ENCODE data around the gene FAU.
"Not testable (repeated sequence)": the region's sequence is repeated elsewhere in the genome, so short reads cannot be mapped to it uniquely, and the experiment has no call there.

The FAU gene

DNA sequence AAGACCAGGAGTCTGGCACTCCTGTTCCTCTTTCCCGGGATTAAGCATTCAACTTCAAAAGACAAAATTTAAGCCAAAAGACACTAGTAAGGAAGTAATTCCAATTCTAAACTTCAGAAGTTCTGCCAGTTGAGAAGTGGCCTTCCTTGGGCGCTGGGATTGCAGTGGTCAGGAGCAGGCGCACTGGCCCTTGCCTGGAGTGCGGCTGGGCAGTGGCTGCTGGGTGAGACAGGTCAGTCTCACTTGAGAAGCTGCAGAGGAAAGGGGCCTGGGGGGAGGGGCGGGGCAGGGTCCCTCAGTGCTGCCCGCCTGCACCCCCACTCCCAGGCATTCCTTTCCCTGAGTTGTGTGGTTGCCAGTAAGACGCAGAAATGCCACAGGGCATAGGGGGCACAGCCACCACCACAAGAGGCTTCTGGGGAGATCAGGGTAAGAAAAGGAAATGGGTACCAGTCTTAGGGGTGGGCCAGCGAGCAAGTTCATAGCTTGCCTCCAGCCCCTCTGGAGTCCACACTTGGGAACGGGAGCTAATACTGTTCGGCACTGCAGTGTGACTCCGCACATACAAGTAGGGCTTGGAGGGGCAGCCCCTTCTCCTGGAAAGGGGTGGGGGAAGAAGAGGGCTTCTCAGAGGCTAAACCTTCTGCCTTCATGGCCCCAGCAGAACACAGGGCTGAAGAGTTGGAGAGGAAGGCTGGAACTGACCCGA lies 5.7 kb upstream of the FAU start:
- H3K27ac ChIP-seq (ENCODE audit: low read length) = no peak overlapping the region
- no peaks in the 10 kb centered on the region for H3K9me3 ChIP-seq (ENCODE audit: control insufficient read depth, low read depth, low read length)
- H3K4me1 ChIP-seq (ENCODE audit: control insufficient read depth, low read depth, low read length) = peaks cover 3% of the 10 kb centered on the region
- H3K9ac ChIP-seq (ENCODE audit: low read length) = no peak overlapping the region
- no peak overlapping the region for H3K4me3 ChIP-seq (ENCODE audit: low read length)
- H3K27me3 ChIP-seq (ENCODE audit: control insufficient read depth, insufficient read depth, low read length) = no peaks in the 10 kb centered on the region
- peaks cover 55% of the 10 kb centered on the region for H3K36me3 ChIP-seq (ENCODE audit: control insufficient read depth, low read depth, low read length)

GRCh38 chr11:65126624-65127274 lies 4.8 kb upstream of the FAU start:
- Histone ChIP-seq H3K27me3 (ENCODE audit: control insufficient read depth, insufficient read depth, low read length) (no peaks in the 10 kb centered on the region), H3K9me3 (ENCODE audit: control insufficient read depth, low read depth, low read length) (no peaks in the 10 kb centered on the region), H3K4me1 (ENCODE audit: control insufficient read depth, low read depth, low read length) (peaks cover 3% of the 10 kb centered on the region), H3K27ac (ENCODE audit: low read length) (no peak overlapping the region), H3K36me3 (ENCODE audit: control insufficient read depth, low read depth, low read length) (peaks cover 52% of the 10 kb centered on the region), H3K4me3 (ENCODE audit: low read length) (no peak overlapping the region), H3K9ac (ENCODE audit: low read length) (no peak overlapping the region)

- Histone ChIP-seq H3K4me3 (ENCODE audit: low read length) (no peak overlapping the region), H3K27me3 (ENCODE audit: control insufficient read depth, insufficient read depth, low read length) (no peaks in the 10 kb centered on the region), H3K4me1 (ENCODE audit: control insufficient read depth, low read depth, low read length) (peaks cover 6% of the 10 kb centered on the region), H3K36me3 (ENCODE audit: control insufficient read depth, low read depth, low read length) (peaks cover 48% of the 10 kb centered on the region), H3K9ac (ENCODE audit: low read length) (no peak overlapping the region), H3K27ac (ENCODE audit: low read length) (no peak overlapping the region), H3K9me3 (ENCODE audit: control insufficient read depth, low read depth, low read length) (no peaks in the 10 kb centered on the region)
Measured at GRCh38 chr11:65125197-65126056, 3.5 kb upstream of the FAU start.

DNA sequence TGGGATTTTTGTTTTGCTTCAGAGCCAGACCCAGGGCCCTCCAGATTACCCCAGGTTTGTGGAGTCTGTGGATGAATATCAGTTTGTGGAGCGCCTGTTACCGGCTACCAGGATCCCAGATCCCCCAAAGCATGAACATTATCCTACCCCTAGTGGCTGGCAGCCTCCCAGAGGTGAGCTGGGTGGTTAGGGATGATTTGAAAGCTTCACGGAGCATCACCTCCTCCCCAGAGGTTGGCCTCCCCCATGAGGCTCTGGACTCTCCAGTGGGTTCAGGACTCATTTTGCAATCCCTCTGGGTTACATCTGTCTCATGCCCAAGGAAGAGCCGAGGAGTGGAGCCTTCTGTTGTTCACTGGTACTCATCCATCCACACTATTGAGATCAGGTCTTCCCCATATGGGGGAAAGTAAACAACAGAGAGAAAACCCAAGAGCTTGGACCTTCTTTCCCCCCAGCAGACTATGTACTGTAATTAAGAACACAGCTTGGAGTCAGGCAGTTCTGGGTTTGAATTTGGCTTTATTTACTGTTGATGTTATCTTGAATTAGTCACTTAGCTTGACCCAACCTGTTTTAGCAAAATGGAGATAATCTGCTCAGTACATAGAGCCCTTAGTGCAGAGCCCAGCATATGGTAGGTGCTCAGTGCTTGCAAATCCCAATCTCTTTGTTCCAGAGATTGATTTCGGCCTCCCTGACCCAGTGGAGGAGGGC lies 2.7 kb upstream of the FAU start:
- no peak overlapping the region for H3K4me3 ChIP-seq (ENCODE audit: low read length)
- H3K4me1 ChIP-seq (ENCODE audit: control insufficient read depth, low read depth, low read length) = peaks cover 6% of the 10 kb centered on the region

GRCh38 chr11:65121447-65121864 lies 478 bp downstream of the FAU start:
- H3K9ac ChIP-seq (ENCODE audit: low read length) = peak overlapping the region; percentile 97
- H3K27me3 ChIP-seq (ENCODE audit: control insufficient read depth, insufficient read depth, low read length) = no peaks in the 10 kb centered on the region
- peaks cover 45% of the 10 kb centered on the region for H3K36me3 ChIP-seq (ENCODE audit: control insufficient read depth, low read depth, low read length)
- no peaks in the 10 kb centered on the region for H3K9me3 ChIP-seq (ENCODE audit: control insufficient read depth, low read depth, low read length)
- peak overlapping the region; percentile 100 for H3K4me3 ChIP-seq (ENCODE audit: low read length)
- H3K4me1 ChIP-seq (ENCODE audit: control insufficient read depth, low read depth, low read length) = peaks cover 8% of the 10 kb centered on the region
- peak overlapping the region; percentile 80 for H3K27ac ChIP-seq (ENCODE audit: low read length)

More for the DNA sequence above, 2.7 kb upstream of the FAU start:
- Histone ChIP-seq H3K9ac (ENCODE audit: low read length) (no peak overlapping the region), H3K9me3 (ENCODE audit: control insufficient read depth, low read depth, low read length) (no peaks in the 10 kb centered on the region), H3K27ac (ENCODE audit: low read length) (no peak overlapping the region), H3K36me3 (ENCODE audit: control insufficient read depth, low read depth, low read length) (peaks cover 53% of the 10 kb centered on the region), H3K27me3 (ENCODE audit: control insufficient read depth, insufficient read depth, low read length) (no peaks in the 10 kb centered on the region)

GRCh38 chr11:65120831-65121230 lies 1.1 kb downstream of the FAU start:
- H3K4me1 ChIP-seq (ENCODE audit: control insufficient read depth, low read depth, low read length) = peaks cover 9% of the 10 kb centered on the region
- peaks cover 38% of the 10 kb centered on the region for H3K36me3 ChIP-seq (ENCODE audit: control insufficient read depth, low read depth, low read length)
- peak overlapping the region; percentile 100 for H3K4me3 ChIP-seq (ENCODE audit: low read length)
- no peaks in the 10 kb centered on the region for H3K27me3 ChIP-seq (ENCODE audit: control insufficient read depth, insufficient read depth, low read length)
- H3K27ac ChIP-seq (ENCODE audit: low read length) = no peak overlapping the region
- no peaks in the 10 kb centered on the region for H3K9me3 ChIP-seq (ENCODE audit: control insufficient read depth, low read depth, low read length)
- peak overlapping the region; percentile 97 for H3K9ac ChIP-seq (ENCODE audit: low read length)

- Histone ChIP-seq H3K4me3 (ENCODE audit: low read length) (no peak overlapping the region), H3K27me3 (ENCODE audit: control insufficient read depth, insufficient read depth, low read length) (no peaks in the 10 kb centered on the region), H3K9ac (ENCODE audit: low read length) (no peak overlapping the region), H3K27ac (ENCODE audit: low read length) (no peak overlapping the region), H3K9me3 (ENCODE audit: control insufficient read depth, low read depth, low read length) (no peaks in the 10 kb centered on the region), H3K4me1 (ENCODE audit: control insufficient read depth, low read depth, low read length) (peaks cover 9% of the 10 kb centered on the region), H3K36me3 (ENCODE audit: control insufficient read depth, low read depth, low read length) (peaks cover 27% of the 10 kb centered on the region)
Measured at GRCh38 chr11:65119670-65119995, 2.3 kb downstream of the FAU start.

- not testable (repeated sequence) for H3K27me3 ChIP-seq (ENCODE audit: control insufficient read depth, insufficient read depth, low read length)
Measured at GRCh38 chr11:65118891-65119669, 2.9 kb downstream of the FAU start.

GRCh38 chr11:65118097-65118837 lies 3.7 kb downstream of the FAU start:
- Histone ChIP-seq H3K27me3 (ENCODE audit: control insufficient read depth, insufficient read depth, low read length) (no peaks in the 10 kb centered on the region), H3K4me1 (ENCODE audit: control insufficient read depth, low read depth, low read length) (peaks cover 13% of the 10 kb centered on the region), H3K9me3 (ENCODE audit: control insufficient read depth, low read depth, low read length) (no peaks in the 10 kb centered on the region), H3K36me3 (ENCODE audit: control insufficient read depth, low read depth, low read length) (peaks cover 24% of the 10 kb centered on the region), H3K27ac (ENCODE audit: low read length) (no peak overlapping the region), H3K4me3 (ENCODE audit: low read length) (no peak overlapping the region), H3K9ac (ENCODE audit: low read length) (no peak overlapping the region)

More at GRCh38 chr11:65118891-65119669, 2.9 kb downstream of the FAU start:
- H3K27ac ChIP-seq (ENCODE audit: low read length); H3K9ac ChIP-seq (ENCODE audit: low read length); H3K4me3 ChIP-seq (ENCODE audit: low read length); H3K9me3 ChIP-seq (ENCODE audit: control insufficient read depth, low read depth, low read length); H3K4me1 ChIP-seq (ENCODE audit: control insufficient read depth, low read depth, low read length): not testable (repeated sequence)
- peaks cover 24% of the 10 kb centered on the region for H3K36me3 ChIP-seq (ENCODE audit: control insufficient read depth, low read depth, low read length)

All from iPS-18a (cell line).